GM04504 (cell line): ENCODE results near the gene RRP12.
A peak's percentile ranks its signal among the peaks of the same experiment; 100 is the strongest.
"Not testable (repeated sequence)": the region's sequence is repeated elsewhere in the genome, so short reads cannot be mapped to it uniquely, and the experiment has no call there.

ENCODE experiments used
- DNase-seq: peaks from one replicate; pipeline ENCODE4 v3.0.0-alpha.2; 2012; ENCODE audit warnings: low read depth

Gene RRP12

GRCh38 chr10:97367126-97367649, 34.0 kb downstream of the RRP12 start:
- no peak for DNase-seq

- DNase-seq, result no peak
Measured at GRCh38 chr10:97366572-97366971, 34.6 kb downstream of the RRP12 start.

DNA sequence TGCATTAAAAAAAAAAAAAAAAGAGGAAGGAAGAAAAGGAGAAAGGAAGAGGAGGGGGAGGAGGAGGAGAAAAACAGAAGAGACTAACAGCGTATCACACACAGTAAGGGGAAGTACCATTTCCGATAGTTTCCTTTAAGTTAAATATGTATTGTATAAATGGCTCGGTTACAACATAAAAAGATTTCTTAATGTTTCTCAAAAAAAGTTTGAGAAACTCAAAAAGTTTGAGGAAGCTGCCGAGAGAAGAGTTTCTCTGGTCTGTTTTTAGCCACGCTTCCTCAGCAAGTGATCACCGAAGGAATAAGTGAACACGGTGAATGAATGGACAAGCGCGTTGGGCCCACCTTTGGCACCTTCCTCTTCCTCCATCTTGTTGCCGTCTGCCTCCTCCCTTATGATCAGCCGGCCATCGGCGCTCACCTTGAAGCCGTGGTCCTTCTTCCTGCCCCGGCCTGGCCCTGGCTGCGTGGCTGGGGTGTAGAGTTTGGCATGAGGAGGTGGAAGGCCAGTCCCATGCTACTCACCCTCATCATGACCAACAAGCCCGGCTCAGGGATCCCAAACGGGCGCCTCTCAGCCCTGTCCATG, 35.3 kb downstream of the RRP12 start:
- no peak for DNase-seq

DNA sequence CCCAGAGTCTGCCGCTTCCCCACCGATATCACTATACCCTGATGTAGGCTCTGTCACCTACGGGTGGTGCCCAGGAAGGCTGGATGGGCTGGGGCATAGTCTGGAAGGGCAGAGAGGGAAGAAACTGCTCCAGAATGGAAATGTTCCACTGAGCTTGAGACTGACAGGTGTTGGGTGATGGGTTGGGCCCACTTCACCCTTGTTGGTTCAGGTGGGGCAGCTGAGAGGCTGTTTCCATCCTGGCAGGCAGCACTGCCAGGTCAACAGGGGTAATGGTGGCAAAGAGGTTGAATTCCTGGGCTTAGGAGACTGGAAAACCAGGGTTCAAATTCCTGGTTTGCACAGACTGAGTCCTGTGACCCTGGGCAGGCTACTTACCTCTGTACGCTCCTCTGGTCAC, 38.1 kb downstream of the RRP12 start:
- no peak for DNase-seq

DNA sequence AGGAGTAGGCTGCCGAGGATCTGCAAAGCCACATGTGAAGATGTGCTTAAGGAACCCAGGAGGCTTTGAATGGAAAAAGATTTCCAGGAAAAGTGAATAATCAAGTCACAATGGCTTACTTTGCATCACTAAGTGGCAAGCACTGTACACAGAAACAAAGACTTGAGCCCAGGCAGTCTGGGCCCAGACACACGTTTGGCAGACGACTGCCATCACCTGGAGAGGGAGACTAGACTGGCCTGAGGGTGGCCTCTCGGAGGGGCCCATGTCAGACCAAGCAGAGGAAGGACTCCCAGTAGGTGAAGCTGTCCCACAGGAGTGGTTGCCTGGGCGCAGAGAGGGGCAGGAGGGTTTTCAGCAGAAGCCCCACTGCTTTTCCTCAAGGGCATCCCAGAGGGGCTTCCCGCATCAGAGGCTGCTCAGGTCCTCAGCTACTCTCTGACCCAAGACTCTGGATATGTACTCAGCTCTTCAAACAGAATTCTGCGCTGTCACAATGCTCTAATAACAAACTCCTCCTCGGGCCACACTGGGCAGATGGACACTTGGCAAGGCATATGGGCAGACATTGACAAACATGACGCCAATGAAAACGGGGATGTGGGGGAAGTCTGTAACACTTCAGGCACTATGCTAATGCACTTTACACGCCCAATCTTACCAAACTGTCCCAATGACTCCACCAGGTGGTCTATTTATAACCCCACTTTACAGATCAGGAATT, 38.7 kb downstream of the RRP12 start:
- no peak for DNase-seq

DNA sequence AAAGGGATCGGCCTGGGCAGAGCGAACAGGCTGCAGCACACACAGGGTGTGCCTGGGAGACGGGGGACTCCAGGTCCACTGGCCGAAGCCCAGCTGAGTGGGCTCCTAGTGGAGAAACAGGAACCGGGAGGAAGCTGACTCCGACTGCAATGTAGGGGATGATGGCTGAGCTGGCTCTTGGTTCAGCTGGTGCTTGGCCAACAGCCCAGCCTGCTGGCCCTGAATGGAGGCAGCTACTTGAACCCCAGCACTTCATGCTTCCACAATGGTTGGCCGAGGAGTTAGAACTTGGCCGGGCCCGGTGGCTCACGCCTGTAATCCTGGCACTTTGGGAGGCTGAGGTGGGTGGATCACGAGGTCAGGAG, 39.6 kb downstream of the RRP12 start:
- DNase-seq, result no peak

DNA sequence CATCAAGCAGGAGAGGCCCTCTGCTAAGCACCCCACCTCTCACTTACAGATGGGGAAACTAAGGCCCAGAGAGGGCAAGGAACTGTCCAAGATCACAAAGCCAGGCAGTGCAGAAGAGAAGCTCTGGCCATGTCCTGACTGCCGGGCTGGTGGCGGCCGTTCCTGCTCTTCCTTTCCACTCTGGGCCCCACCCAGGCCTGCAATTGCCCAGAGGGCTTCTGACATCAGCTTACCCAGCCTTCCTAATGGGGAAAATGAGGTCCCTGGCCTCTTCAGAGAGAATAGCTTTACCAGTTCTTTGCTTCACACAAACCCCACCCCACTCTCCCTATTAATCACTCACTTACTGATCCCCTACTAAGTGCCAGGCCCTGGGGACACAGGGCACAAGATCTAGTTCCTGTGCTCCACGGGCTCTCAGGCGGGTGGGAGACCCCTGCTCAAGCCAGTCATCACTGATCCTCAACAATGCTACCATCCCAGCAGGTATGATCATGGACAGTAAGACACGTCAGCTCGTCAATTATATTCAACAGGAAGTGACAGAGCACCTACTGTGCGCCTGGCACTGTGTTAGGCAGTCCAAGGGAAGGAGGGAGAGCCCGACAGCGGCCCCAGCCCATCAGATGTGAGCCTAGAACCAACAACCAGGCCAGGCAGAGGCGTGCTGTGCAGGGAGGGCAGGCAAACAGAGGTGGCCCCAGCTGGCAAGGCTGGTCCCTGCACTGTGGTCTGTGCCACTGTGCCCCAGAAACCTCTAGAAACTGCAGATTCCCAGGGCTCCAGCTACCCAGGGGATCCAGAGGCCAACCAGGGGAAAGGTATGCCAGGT, 40.2 kb downstream of the RRP12 start:
- no peak for DNase-seq

DNA sequence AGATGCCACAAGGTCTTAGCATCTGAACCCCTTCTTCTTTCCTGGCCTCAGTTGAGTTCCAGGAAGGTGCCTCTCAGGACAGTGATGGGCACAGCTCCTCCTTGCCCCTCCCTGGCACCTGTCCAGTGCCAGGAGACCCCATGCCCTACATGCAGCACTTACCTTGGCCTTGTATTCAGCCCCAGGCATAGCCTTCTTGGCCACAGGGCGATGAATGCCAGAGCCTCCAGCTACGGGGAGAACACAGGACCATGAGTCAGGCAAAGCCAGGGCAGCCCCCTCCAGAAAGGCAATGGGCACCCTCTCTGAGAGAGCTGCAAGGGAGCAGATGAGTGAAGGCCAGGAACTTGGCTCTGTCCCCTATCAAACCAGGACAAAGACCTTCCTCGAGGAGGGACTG, 42.4 kb downstream of the RRP12 start:
- DNase-seq, result no peak

- DNase-seq, result no peak
Measured at GRCh38 chr10:97358349-97358748, 42.8 kb downstream of the RRP12 start.

DNA sequence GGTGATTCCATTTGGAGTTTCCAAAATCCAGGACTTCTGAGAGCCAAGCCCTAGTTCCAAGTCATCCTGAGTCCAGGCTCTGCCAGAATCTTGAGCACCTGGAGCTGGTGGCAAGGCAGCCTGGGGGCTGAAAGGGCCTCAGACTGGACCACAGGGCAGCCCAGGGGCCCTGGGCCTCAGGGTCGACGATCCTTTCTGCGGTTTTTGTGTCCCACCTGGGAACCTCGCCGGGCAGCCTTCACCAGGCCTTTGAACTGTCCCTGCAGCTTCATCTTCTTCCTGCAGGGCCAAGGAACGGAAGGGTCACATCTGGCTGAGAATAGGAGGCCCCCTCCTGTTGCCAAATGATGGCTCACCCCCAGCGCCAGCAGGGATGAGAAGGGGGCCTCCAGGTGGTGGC, 44.2 kb downstream of the RRP12 start:
- no peak for DNase-seq

GRCh38 chr10:97356318-97356914, 44.7 kb downstream of the RRP12 start:
- DNase-seq, result peak; percentile 71

- no peak for DNase-seq
Measured at GRCh38 chr10:97355571-97355975, 45.6 kb downstream of the RRP12 start.

DNA sequence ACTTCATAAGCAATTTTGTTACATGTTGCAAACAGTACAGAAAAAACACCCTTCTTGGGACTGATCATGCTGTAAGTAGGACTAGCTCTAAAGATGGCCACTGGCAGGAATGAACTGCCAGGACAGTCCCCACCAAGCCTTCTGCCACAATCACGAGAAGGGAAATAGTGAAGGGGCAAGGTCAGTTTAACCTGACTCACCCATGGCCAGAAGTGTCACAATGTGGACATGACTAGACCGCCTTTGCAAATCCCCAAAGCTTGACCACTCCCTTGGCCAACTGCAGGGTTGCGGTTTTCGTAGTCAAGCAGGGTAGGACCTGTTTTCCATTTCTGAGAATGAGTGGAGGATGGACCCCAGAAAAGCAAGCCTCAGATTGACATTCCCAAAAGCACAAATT, 47.2 kb downstream of the RRP12 start:
- DNase-seq, result no peak

GRCh38 chr10:97349752-97350513, 51.2 kb downstream of the RRP12 start:
- no peak for DNase-seq

- DNase-seq, result no peak
Measured at GRCh38 chr10:97347317-97347716, 53.8 kb downstream of the RRP12 start.

DNA sequence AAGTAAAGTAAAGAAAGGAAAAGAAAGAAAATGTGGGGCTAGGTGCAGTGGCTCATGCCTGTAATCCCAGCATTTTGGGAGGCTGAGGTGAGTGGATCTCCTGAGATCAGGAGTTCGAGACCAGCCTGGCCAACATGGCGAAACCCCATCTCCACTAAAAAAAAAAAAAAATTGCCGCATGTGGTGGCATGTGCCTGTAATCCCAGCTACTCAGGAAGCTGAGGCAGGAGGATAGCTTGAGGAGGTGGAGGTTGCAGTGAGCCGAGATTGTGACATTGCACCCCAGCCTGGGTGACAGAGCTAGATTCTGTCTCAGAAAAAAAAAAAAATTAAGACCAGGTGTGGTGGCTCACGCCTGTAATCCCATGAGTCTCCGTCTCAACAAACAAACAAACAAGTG, 57.5 kb downstream of the RRP12 start:
- not testable (repeated sequence) for DNase-seq

DNA sequence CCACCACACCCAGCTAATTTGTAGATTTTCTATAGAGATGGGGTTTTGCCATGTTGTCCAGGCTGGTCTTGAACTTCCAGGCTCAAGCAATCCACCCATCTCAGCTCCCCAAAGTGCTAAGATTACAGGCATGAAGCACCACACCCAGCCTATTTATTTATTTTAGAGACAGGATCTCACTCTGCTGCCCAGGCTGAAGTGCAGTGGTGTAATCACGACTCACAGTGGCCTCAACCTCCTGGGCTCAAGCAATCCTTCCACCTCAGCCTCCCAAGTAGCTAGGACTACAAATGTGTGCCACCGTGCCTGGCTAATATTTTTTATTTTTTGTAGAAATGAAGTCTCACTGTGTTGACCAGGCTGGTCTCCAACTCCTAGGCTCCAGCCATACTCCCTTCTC, 59.7 kb downstream of the RRP12 start:
- DNase-seq, result no peak

- DNase-seq, result no peak
Measured at GRCh38 chr10:97338041-97338440, 63.1 kb downstream of the RRP12 start.

- no peak for DNase-seq
Measured at GRCh38 chr10:97336942-97337831, 64.0 kb downstream of the RRP12 start.

DNA sequence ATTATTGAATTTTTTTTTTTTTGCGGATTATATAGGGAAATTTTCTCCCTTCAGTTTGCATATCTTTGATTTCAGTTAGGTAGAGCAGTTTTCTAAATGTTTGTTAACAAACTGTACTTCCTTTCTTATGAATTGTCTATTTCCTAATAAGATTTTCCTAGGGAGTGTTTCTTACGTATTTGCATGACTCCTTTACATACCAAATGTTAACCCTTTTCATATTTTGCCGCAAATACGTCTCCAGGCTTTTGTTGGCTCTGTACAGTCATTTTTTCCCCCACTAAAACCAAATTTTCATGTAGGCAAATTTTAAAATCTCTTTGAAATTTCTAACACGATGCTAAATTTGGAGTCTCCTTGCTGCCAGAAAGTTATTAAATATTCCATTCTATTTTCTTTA, 64.7 kb downstream of the RRP12 start:
- DNase-seq, result no peak

DNA sequence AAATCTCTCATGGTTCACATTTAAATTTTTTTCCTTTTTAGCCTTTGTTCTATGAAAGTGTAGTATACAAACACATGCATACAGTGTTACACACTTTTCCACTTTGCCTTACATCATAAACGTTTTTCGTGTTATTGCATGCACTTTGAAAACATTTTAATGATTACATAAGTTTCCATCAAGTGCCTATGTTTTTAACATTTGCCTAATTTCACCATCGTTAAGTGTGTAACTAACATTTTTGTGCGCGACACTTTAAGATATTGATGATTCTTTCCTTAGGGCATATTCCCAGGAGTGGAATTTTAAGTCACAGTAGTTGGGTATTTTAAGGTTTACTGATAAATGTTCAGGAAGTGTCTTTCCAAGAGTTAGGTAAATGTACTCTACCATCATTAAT, 65.1 kb downstream of the RRP12 start:
- DNase-seq, result no peak
